ENCODE data around the gene NMRAL1.

DNA sequence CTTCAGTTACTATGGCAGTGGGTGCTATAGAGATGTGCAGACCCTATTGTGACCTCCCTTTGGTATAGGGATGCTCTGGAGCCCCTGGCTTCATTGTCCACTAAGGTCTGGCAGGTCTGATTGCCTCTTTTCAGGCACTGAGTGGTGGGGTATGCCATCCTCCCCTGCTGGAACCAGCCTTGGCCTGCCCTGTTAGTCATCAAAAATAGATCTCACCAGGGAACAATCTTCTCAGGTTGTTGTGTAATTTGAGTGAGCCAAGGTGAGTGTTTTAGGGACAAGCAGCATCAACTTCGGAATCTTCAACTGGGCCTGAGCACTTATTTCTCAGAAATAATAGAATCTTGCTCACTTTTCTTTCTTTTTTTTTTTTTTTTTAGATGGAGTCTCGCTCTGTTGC, 21.3 kb upstream of the NMRAL1 start:
- TF ChIP-seq, protein P1, sequence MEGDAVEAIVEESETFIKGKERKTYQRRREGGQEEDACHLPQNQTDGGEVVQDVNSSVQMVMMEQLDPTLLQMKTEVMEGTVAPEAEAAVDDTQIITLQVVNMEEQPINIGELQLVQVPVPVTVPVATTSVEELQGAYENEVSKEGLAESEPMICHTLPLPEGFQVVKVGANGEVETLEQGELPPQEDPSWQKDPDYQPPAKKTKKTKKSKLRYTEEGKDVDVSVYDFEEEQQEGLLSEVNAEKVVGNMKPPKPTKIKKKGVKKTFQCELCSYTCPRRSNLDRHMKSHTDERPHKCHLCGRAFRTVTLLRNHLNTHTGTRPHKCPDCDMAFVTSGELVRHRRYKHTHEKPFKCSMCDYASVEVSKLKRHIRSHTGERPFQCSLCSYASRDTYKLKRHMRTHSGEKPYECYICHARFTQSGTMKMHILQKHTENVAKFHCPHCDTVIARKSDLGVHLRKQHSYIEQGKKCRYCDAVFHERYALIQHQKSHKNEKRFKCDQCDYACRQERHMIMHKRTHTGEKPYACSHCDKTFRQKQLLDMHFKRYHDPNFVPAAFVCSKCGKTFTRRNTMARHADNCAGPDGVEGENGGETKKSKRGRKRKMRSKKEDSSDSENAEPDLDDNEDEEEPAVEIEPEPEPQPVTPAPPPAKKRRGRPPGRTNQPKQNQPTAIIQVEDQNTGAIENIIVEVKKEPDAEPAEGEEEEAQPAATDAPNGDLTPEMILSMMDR (IDR thresholded peaks at IDR 0.05 in 8 of 11, conservative IDR thresholded peaks at IDR 0.05 in 3 of 11) = no peak
- TF ChIP-seq POLR2A (IDR thresholded peaks at IDR 0.05) = no peak
- no peak for TF ChIP-seq POLR2AphosphoS5 (IDR thresholded peaks at IDR 0.05)

Data from spleen (tissue), 7 donors.